Thyroid gland (tissue), 4 donors: ENCODE results near the gene TRMU.

Experiments
- POLR2A ChIP-seq, 2 donors: fragments of 450-650 bp; IDR thresholded peaks; one replicate each; pipeline ENCODE4 v1.6.1; 2017; ENCODE audit warnings: antibody characterized with exemption in 2 of 2, mild to moderate bottlenecking in 2 of 2, moderate library complexity in 1 of 2
- TF ChIP-seq, protein P1 (sequence below), 6 experiments: fragments of 200-600 bp in 3 of 6; fragments of 450-650 bp in 3 of 6; sonication (generic) in 3 of 6; IDR thresholded peaks; one replicate each; pipeline ENCODE4 v1.5.1; 2016 to 2019; ENCODE audit warnings: antibody characterized with exemption in 6 of 6, mild to moderate bottlenecking in 2 of 6, inconsistent platforms in 1 of 6, moderate library complexity in 1 of 6

DNA sequence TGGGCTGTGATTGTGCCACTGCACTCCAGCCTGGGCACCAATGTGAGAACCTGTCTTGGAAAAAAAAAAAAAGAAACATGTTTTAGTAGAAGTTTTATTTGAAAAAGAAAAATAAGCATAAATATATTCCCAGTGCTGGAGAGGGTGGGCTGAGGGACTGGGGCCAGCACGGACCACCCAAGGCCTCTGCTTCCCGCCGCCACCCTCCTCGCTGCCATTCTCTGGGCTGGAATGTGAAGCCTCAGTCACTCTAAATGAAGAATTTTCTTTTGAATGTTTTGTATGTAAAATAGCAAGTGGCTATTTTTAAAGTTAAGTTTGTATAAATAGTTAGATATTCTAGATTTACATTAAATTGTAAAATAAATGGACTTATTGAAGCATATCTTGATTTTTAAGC, 5.1 kb upstream of the TRMU start:
- TF ChIP-seq, protein P1, sequence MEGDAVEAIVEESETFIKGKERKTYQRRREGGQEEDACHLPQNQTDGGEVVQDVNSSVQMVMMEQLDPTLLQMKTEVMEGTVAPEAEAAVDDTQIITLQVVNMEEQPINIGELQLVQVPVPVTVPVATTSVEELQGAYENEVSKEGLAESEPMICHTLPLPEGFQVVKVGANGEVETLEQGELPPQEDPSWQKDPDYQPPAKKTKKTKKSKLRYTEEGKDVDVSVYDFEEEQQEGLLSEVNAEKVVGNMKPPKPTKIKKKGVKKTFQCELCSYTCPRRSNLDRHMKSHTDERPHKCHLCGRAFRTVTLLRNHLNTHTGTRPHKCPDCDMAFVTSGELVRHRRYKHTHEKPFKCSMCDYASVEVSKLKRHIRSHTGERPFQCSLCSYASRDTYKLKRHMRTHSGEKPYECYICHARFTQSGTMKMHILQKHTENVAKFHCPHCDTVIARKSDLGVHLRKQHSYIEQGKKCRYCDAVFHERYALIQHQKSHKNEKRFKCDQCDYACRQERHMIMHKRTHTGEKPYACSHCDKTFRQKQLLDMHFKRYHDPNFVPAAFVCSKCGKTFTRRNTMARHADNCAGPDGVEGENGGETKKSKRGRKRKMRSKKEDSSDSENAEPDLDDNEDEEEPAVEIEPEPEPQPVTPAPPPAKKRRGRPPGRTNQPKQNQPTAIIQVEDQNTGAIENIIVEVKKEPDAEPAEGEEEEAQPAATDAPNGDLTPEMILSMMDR (IDR thresholded peaks at IDR 0.05): no peak
- TF ChIP-seq POLR2A (IDR thresholded peaks at IDR 0.05): no peak
